Endothelial cell of umbilical vein (primary cell): Measurements from ENCODE around the gene ARMH4. TPM values are rescaled to one million over a fixed set of nuclear protein-coding genes. Genes with fewer than 3 reads are reported as not detected.

Source experiments
- BruUV-seq: library from RNA; stranded (reverse); fragments of 400-500 nt; replicated peaks from 2 replicates; lab custom pipeline; 2021; lab: Mats Ljungman, UMichigan
- CTCF ChIA-PET: fragments of 300-600, 350-600 bp; sonication (Branson Sonifier 250); formaldehyde crosslinking; loops from one replicate; lab custom pipeline; 2021; ENCODE audit warnings: antibody characterized with exemption, inconsistent platforms; lab: Charles Lee
- POLR2A ChIA-PET: fragments of 300-600, 350-600 bp; sonication (Branson Sonifier 250); formaldehyde crosslinking; loops from one replicate; lab custom pipeline; 2021; ENCODE audit warnings: antibody characterized with exemption, inconsistent platforms; lab: Charles Lee
- DNase-seq: peaks from one replicate; pipeline ENCODE4 v3.0.0-alpha.2; 2011; ENCODE audit warnings: low read depth, low spot score
- FAIRE-seq: peaks from 2 replicates; lab custom pipeline; 2011; peaks lifted over from hg19 to GRCh38; lab: Jason Lieb, UNC
- H2AFZ ChIP-seq: 2 replicates; pipeline ENCODE4 v1.6.0; 2012; ENCODE audit warnings: low read depth, low read length, control low read depth, inconsistent platforms
- H3K27ac ChIP-seq: 2 replicates; pipeline ENCODE4 v1.5.1; 2011; ENCODE audit warnings: low read depth, mild to moderate bottlenecking, control low read depth, low read length, moderate library complexity; ENCODE audit not compliant: insufficient read depth
- H3K27me3 ChIP-seq, 2 experiments: 2 replicates each; pipeline versions ENCODE4 v1.6.0 to v1.6.1; 2011; ENCODE audit warnings: low read length in 2 of 2, mixed read lengths in 1 of 2; ENCODE audit not compliant: control insufficient read depth in 2 of 2, insufficient read depth in 2 of 2
- H3K36me3 ChIP-seq, 2 experiments: 2 replicates in 1 of 2; 3 replicates in 1 of 2; pipeline ENCODE4 v1.5.1; 2011; ENCODE audit warnings: low read length in 2 of 2, mild to moderate bottlenecking in 1 of 2, moderate library complexity in 1 of 2; ENCODE audit not compliant: control insufficient read depth in 2 of 2, insufficient read depth in 2 of 2; ENCODE audit errors: extremely low read depth in 1 of 2
- H3K4me1 ChIP-seq: 3 replicates; pipeline ENCODE4 v1.5.1; 2011; ENCODE audit warnings: mild to moderate bottlenecking, low read length; ENCODE audit not compliant: control insufficient read depth, insufficient read depth; ENCODE audit errors: extremely low read depth
- H3K4me2 ChIP-seq: 2 replicates; pipeline ENCODE4 v1.6.1; 2011; ENCODE audit warnings: low read length, control low read depth, mixed read lengths; ENCODE audit not compliant: insufficient read depth
- H3K4me3 ChIP-seq, 3 experiments: fragments of 200-600 bp in 1 of 3; sonication (generic), shearing (Covaris generic) in 1 of 3; replicated peaks in 1 of 3; 2 replicates each; pipeline ENCODE4 v1.5.1; 2011 to 2016; ENCODE audit warnings: control low read depth in 3 of 3, low read length in 3 of 3, mild to moderate bottlenecking in 2 of 3, inconsistent platforms in 1 of 3, low read depth in 1 of 3, moderate library complexity in 1 of 3; ENCODE audit not compliant: insufficient read depth in 1 of 3
- H3K79me2 ChIP-seq: 2 replicates; pipeline ENCODE4 v1.6.0; 2012; ENCODE audit warnings: low read length, inconsistent platforms; ENCODE audit not compliant: control insufficient read depth, insufficient read depth
- H3K9ac ChIP-seq: replicated peaks from 2 replicates; pipeline ENCODE3; 2011; ENCODE audit warnings: low read length, control low read depth; ENCODE audit not compliant: insufficient read depth; ENCODE audit errors: extremely low read depth
- H3K9me1 ChIP-seq: replicated peaks from 3 replicates; pipeline ENCODE4 v1.6.0; 2011; ENCODE audit warnings: mild to moderate bottlenecking, low read length; ENCODE audit not compliant: control insufficient read depth, insufficient read depth; ENCODE audit errors: extremely low read depth
- H3K9me3 ChIP-seq: replicated peaks from 2 replicates; pipeline ENCODE4 v1.5.1; 2012; ENCODE audit warnings: low read length, inconsistent platforms; ENCODE audit not compliant: control insufficient read depth, insufficient read depth
- H4K20me1 ChIP-seq: replicated peaks from 2 replicates; pipeline ENCODE3; 2011; ENCODE audit warnings: mild to moderate bottlenecking, low read length; ENCODE audit not compliant: control insufficient read depth, insufficient read depth; ENCODE audit errors: extremely low read depth
- CTCF ChIP-seq, 2 donors: IDR thresholded peaks; 1 replicate in 1 of 2; 2 replicates in 1 of 2; pipeline ENCODE4 v1.5.1; 2011; ENCODE audit warnings: low read length in 2 of 2, mild to moderate bottlenecking in 2 of 2, moderate library complexity in 2 of 2, control low read depth in 1 of 2, inconsistent platforms in 1 of 2, low read depth in 1 of 2; ENCODE audit not compliant: insufficient read depth in 1 of 2; ENCODE audit errors: extremely low read depth in 1 of 2
- EZH2 ChIP-seq: IDR thresholded peaks from 2 replicates; pipeline ENCODE4 v1.6.1; 2012; ENCODE audit warnings: borderline replicate concordance, low read depth, mild to moderate bottlenecking, moderate library complexity, low read length, inconsistent platforms; ENCODE audit not compliant: severe bottlenecking
- FOS ChIP-seq: IDR thresholded peaks from 2 replicates; pipeline ENCODE4 v1.6.1; 2011; ENCODE audit warnings: mild to moderate bottlenecking, low read length, moderate library complexity, borderline replicate concordance; ENCODE audit not compliant: insufficient read depth
- GATA2 ChIP-seq: IDR thresholded peaks from 2 replicates; pipeline ENCODE4 v1.7.0; 2011; ENCODE audit warnings: low read depth, mild to moderate bottlenecking, moderate library complexity, mixed read lengths, low read length; ENCODE audit not compliant: insufficient read length, insufficient read depth
- JUN ChIP-seq: IDR thresholded peaks from 2 replicates; pipeline ENCODE4 v1.6.1; 2011; ENCODE audit warnings: borderline replicate concordance, low read depth; ENCODE audit not compliant: insufficient read length, insufficient read depth
- MYC ChIP-seq: IDR thresholded peaks from one replicate; pipeline ENCODE4 v1.6.1; 2011; ENCODE audit warnings: mild to moderate bottlenecking, low read depth, low read length
- POLR2A ChIP-seq: IDR thresholded peaks from 2 replicates; pipeline ENCODE4 v1.6.1; 2012; ENCODE audit warnings: low read depth, mild to moderate bottlenecking, control low read depth, low read length
- POLR2AphosphoS5 ChIP-seq: IDR thresholded peaks from 2 replicates; pipeline ENCODE4 v1.6.1; 2012; ENCODE audit warnings: low read depth, mild to moderate bottlenecking, control low read depth, low read length, moderate library complexity; ENCODE audit not compliant: insufficient read depth
- dilution Hi-C: fragments of 300-500 bp; cut with MboI; formaldehyde crosslinking; loops from one replicate; pipeline ENCODE4 v1.15.0; 2019; ENCODE audit warnings: low sequenced_read_pairs; ENCODE audit not compliant: extremely low pct_ligation_motif_present
- intact Hi-C: fragments of 100-400 bp; cut with micrococcal nuclease; formaldehyde crosslinking; loops from one replicate; pipeline ENCODE4 v1.10.0; 2022
- polyA plus RNA-seq, 4 experiments: library from polyadenylated mRNA; depleted of rRNA in 3 of 4; stranded (reverse) in 3 of 4; unstranded in 1 of 4; fragments of >200 nt; gene quantifications; 2 replicates each; pipeline versions ENCODE4 v1.2.1 to v1.2.3, GENCODE V29; 2011 to 2012; ENCODE audit warnings: missing spikeins in 1 of 4
- total RNA-seq: library from RNA; stranded (reverse); gene quantifications from 2 replicates; pipeline ENCODE4 v1.2.3, GENCODE V29; 2021
- TF ChIP-seq, protein P1 (sequence below): IDR thresholded peaks from 2 replicates; pipeline ENCODE4 v1.6.1; 2011; ENCODE audit not compliant: insufficient read depth, insufficient read length

Gene ARMH4
- total and polyA plus RNA-seq, 2 donors (not counting 3 experiments of a cell fraction or from before 2014, with no cell fraction given), result 1.1 to 3.0 TPM

GRCh38 chr14:58060898-58061297 lies 91.1 kb downstream of the ARMH4 start:
- BruUV-seq, result no TSS peak
- Histone ChIP-seq H3K36me3 (no peaks in the 10 kb centered on the region), H3K4me1 (no peaks in the 10 kb centered on the region), H3K79me2 (no peaks in the 10 kb centered on the region), H3K9me1 (no peaks in the 10 kb centered on the region), H3K27ac (no peak overlapping the region), H3K27me3 (peaks cover 0 to 4% of the 10 kb centered on the region in 2 experiments), H3K4me3 (no peak overlapping the region), H3K9ac (no peak overlapping the region), H4K20me1 (no peaks in the 10 kb centered on the region), H3K9me3 (no peaks in the 10 kb centered on the region), H3K4me2 (no peak overlapping the region), H2AFZ (no peak overlapping the region)
- intact Hi-C loops, result no loop called here
- dilution Hi-C loops, result no loop called here
- ChIA-PET CTCF (no interaction called here), POLR2A (no interaction called here)
- TF ChIP-seq MYC (no peak), POLR2A (no peak), FOS (no peak), GATA2 (no peak), POLR2AphosphoS5 (no peak), JUN (no peak), CTCF (IDR thresholded peaks at IDR 0.05; ENCODE audit: extremely low read depth in 1 of 2, insufficient read depth in 1 of 2, low read depth in 1 of 2, low read length in 2 of 2) (no peak), EZH2 (no peak)
- TF ChIP-seq, protein P1, sequence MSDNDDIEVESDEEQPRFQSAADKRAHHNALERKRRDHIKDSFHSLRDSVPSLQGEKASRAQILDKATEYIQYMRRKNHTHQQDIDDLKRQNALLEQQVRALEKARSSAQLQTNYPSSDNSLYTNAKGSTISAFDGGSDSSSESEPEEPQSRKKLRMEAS, result no peak
- DNase-seq, result no peak
- FAIRE-seq, result no peak
